SK-N-MC (cell line): Measurements from ENCODE around the gene SBK1.

Experiments
- EZH2 ChIP-seq: fragments of 200-600 bp; sonication (generic); IDR thresholded peaks from one replicate; pipeline ENCODE4 v1.6.1; 2017; ENCODE audit warnings: antibody characterized with exemption
- POLR2AphosphoS5 ChIP-seq: IDR thresholded peaks from 2 replicates; pipeline ENCODE4 v1.6.1; 2012; ENCODE audit warnings: mild to moderate bottlenecking, low read depth, low read length, borderline replicate concordance

GRCh38 chr16:28303132-28303531 is 10.8 kb downstream of the SBK1 start:
- TF ChIP-seq POLR2AphosphoS5 (no peak), EZH2 (no peak)
